HG03196 (cell line): ENCODE measurements around the gene RHOG.
"Not testable (repeated sequence)": the region's sequence is repeated elsewhere in the genome, so short reads cannot be mapped to it uniquely, and the experiment has no call there.

Experiments
- ATAC-seq: cut with Tn5 transposase; IDR thresholded peaks from one replicate; pipeline ENCODE4 v1.9.1; 2021; ENCODE audit not compliant: unreplicated experiment

The RHOG gene

DNA sequence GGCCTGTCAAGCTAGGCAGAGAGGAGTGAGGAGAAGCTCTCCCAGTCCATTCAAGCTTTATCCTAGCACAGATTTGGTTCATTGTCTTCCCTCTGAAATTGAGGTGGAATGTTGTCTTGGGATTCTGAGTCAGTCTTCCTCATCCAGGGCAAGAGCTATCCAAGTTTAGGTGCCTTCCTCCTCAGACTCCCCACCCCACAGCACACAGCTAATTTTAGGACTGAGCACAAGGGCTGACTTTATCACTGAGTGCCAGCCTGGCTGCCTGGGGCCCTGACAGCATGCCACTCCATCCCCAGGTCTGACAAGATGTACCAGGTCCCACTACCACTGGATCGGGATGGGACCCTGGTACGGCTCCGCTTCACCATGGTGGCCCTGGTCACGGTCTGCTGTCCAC is 29.8 kb downstream of the RHOG start:
- ATAC-seq = no peak

GRCh38 chr11:3810446-3810845 is 30.3 kb downstream of the RHOG start:
- ATAC-seq = no peak

DNA sequence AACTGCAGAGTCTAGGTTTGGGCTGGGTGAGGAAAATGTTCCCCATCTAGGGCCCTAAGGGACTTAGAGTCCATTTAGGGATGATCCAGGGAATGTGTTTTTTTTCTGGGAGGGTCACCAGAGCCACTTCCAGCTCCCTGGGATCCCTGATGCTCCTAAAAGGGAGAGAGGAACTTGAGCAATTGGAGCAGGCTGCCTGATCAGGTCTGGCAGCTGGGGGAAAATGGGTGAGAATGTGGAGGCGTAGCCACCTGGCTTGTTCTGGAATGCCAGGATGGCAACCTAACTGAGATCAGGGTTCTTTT is 31.2 kb downstream of the RHOG start:
- ATAC-seq = no peak

DNA sequence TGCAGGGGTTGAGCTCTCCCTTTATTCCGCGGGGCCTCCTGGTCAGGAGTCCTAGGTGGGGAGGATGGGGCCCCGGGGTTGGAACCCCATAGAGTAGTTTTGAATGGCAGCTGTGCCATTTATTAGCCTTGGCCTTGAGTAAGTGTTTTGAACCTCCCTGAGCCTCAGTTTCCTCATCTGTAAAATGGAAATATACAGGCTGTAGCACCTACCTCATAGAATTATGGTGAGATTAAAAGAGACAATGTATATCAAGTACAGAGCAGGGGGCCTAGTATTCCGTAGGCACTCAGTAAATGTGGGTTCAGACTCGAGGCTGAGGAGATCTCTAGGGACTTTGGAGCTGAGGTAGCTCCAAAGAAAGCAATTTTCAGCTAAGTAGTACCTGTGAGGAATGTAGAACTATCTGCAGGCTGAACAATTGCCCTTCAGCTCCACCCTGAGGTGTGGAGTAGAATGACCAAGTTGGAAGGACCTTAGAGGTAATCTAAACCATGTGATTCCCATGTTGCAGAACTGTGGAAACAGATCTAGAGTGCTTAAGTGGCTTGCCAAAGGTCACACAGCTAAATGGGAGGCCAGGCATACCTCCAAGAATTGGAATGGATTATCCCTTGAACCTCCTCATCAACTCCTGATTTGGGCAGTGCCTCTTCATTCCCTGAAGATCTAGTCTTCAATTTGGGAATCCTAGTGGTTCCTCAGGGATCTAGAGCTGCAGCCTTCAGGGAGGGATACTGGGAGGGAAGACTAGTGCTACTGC is 31.7 kb downstream of the RHOG start:
- peak; percentile 61 for ATAC-seq

- ATAC-seq = peak; percentile 51
These were observed 32.6 kb downstream of the RHOG start, which contains the start of gene PGAP2 for GRCh38 chr11:3807909-3808860. TSS of gene PGAP2 (plus strand) at chr11:3808560. CDS start at chr11:3811260, 2,700 bp downstream.

DNA sequence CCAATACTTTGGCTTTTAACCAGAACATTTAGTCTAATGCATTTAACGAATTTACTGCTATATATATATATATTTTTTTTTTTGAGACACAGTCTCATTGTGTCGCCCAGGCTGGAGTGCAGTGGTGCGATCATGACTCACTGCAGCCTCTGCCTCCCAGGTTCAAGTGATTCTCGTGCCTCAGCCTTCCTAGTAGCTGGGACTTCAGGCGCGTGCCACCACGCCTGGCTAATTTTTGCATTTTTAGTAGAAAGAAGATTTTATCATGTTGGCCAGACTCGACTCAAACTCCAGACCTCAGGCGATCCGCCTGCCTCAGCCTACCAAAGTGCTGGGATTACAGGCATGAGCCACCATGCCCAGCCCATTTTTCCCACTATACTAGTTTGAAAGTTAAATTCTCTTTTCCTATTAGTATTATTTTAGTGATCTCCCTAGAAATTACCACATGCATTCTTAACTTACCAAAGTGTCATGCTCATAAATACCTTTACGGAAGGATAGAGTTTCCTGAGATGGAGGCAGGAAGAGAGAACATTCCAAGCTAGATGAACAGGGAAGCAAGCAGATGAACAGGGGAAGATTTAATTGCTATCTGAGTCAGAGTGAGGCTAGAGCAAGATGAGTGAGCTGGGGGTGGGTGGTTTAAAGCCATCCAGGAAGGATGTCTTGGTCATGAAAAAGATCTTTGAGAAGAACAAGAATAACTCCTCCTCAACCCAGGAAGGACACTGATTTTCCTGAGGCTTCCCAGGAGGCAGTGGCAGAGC is 36.8 kb downstream of the RHOG start:
- ATAC-seq = no peak

GRCh38 chr11:3802011-3802790 is 38.6 kb downstream of the RHOG start:
- no peak for ATAC-seq

DNA sequence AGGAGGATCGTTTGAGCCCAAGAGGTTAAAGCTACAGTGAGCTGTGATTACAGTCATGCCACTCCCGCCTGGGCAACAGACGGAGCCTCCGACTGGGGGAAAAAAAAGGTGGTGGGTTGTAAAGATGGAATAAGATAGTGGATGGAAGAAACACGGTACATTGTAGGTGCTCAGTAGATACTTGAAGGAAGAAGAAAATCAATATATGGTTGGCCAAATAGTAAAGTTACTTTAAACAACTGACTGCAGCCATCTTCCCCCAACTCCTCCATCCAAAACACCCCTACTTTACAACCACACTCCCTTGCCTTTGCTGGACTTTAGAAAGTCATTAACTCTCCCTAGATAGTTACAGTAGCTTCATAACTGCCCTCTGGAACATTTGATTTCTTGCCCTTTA is 40.9 kb downstream of the RHOG start:
- ATAC-seq = no peak

DNA sequence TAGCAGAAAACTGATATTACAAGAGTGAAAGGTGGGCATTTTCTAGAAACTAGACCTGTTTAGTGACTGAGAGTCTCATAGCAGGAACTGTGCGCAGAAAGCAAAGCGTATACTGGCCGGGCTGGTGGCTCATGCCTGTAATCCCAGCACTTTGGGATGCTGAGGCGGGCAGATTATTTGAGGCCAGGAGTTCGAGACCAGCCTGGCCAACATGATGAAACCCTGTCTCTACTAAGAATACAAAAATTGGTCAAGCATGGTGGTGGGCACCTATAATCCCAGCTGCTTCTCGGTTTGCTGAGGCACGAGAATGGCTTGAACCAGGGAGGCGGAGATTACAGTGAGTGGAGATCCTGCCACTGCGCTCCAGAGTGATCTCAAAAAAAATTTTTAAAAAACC is 41.6 kb downstream of the RHOG start:
- ATAC-seq = no peak

DNA sequence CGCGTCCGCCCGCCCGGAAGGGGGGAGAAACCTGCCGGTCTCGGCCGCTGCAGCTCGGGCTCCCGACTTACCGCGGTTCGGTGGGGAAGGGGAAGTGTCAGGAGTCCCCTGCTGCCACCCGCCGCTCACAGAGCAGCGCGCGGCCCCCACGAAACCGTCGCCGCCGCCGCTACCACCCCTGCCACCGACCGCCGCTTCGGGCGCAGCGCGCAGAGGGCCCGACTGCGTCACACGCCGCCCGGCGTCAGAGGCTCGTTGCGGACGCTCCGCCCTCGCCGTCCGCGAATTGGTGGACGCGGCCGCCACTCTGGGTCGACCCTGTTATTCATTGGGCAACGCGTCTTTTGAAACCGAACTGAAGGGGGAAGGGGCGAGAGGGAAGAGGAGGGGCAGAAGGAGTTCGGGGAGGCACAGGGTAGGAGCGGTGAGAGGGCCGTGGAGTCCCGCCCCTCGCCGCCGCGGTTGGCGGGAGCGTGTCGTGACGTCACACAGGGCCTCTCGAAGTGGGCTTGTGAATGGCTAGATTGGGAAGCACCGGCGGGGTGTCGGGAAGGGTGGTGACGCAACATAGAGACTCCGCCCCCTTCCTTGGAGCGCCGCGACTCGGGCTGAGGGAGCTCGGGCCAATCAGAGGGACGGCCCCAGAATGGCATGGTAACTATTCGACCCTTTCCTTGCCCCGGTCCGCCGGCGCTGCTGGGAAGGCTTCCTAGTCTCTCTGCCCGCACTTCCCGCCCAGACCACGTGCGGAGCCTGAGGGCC is 43.2 kb downstream of the RHOG start, which contains the start of gene NUP98:
NUP98 (minus strand) TSS at position 226 of the 762 bp plus-strand sequence. CDS start 15,437 bp downstream, outside the sequence.
- peak; percentile 94 for ATAC-seq

DNA sequence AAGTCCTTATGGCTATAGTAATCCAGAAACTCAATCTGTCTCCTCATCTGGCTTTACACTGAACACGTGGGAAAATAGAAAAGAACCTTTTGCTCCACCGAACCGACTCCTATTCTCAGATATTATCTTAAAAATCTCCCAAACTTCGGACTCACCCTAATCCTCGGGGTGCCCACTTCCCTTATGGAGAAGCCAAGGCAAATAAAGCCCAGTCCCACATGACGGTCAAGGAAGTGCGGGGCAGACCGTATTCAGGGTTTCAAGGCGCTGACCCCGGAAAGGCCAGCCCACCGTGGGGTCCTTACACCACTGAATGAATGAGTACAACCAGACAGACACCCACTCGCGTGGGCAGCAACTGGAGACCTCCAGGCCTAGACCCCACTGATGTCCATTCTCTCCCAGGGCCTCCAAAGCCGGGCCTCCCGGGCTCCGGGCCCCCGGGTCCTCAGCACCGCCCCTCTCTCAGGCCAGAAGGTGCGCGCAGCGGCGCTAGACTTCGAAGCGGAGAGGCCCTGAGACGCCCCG is 43.9 kb downstream of the RHOG start:
- peak; percentile 20 for ATAC-seq

- no peak for ATAC-seq
These were observed 44.4 kb downstream of the RHOG start for GRCh38 chr11:3796346-3796745.

DNA sequence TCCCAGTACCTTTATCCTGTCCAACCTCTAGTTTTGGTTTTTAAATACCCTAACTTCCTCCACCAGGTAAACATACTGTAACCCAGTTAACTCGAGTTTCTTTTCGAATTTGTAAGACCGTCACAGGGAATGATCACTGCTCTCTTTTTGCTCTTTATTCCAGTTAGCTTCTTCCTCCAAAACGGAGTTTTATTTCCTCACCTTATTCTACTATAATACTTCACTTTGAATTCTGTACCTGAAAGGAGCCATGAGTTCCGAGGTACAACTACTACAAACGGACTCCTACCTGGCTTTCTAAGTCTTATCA is 44.8 kb downstream of the RHOG start:
- no peak for ATAC-seq

DNA sequence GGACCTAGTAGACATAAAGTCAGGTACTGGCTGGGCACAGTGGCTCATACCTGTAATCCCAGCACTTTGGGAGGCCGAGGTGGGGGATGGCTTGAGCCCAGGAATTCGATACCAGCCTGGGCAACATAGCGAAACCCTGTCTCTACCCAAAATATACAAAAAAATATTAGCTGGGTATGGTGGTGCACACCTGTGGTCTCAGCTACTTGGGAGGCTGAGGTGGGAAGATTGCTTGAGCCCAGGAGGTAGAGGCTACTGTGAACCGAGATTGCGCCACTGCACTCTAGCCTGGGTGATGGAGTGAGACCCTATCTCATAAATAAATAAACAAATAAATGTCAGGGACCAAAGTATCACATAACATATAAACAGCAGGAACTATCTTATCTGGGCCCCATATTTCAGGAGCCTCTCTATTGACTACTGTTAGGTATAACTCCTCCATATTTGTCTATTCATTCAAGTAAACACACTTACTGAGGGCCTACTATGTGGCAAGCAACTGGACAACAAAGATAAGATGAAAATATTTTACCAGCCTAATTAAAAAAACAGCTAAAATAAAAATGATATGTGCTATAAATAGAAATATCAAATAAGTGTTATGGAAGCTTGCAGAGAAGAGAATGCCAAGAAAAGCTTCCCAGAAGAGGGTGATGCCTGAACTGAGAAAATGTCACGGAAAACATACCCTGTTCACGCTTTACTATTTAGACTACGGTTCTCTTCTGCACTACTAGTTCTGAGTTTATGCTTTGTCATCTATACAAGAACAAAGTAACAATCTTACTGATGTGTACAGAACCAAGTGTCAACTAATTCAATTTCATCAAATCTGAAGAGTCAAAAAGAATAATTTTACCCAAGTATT is 45.4 kb downstream of the RHOG start:
- no peak for ATAC-seq

DNA sequence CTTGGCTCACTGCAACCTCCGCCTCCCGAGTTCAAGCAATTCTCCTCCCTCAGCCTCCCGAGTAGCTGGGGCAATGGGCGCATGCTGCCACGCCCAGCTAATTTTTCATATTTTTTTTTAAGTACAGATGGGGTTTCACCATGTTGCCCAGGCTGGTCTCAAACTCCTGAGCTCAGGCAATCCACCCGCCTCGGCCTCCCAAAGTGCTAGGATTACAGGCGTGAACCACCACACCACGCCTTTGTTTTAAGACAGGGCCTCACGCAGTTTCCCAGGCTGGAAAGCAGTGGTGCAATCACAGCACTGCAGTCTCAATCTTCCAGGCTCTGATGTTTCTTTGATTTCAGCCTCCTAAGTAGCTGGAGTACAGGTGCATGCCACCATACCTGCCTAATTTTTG is 46.4 kb downstream of the RHOG start:
- not testable (repeated sequence) for ATAC-seq

DNA sequence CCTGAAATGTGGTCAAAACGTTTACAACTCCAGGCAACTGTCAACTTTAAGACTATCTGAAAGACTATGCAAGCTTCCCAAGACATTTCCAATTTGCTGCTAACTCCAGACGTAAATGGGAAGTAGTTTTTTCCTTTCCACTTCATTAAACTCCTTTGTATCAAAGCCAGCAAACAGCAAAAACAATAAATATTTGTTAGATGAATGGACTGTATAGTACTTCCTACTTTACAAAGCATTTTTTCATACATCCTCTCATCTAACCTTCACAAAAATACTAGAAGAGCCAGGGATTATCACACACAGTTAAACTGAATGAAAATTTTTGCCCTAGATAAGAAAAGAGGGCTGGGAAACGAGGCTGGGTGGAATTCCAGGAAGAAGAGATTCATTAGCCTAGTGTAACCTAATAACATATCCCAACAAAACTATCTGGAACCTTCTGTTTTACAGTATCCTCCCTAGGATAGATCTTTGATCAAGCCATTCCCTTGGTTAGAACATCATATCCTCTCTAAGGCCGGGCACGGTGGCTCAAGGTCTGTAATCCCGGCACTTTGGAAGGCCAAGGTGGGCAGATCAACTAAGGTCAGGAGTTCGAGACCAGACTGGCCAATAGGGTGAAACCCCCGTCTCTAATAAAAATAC is 53.9 kb downstream of the RHOG start:
- no peak for ATAC-seq

- no peak for ATAC-seq
These were observed 57.1 kb downstream of the RHOG start for GRCh38 chr11:3783611-3784010.

DNA sequence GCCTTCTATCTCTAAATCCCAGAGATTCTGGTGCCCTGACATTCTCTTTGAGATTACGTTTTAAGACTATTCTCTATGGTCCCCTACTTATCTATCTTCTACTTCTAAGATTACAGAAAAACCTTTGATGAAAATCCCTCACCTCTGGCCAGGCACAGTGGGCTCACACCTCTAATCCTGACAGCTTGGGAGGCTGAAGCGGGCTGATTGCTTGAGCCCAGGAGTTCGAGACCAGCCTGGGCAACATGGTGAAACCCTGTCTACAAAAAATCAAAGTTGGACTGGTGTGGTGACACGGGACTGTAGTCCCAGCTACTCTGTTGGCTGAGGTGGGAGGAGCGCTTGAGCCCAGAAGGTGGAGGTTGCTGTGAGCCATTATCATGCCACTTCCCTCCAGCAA is 57.8 kb downstream of the RHOG start:
- ATAC-seq = no peak
